ENCODE data around the gene TMEM204. TPM values are rescaled to one million over a fixed set of nuclear protein-coding genes. Genes with fewer than 3 reads are reported as not detected.

TMEM204 gene
- polyA plus RNA-seq, 3 donors, result 0.09 to 1.5 (median 1.3) TPM

GRCh38 chr16:1525871-1526607 is 7.4 kb upstream of the TMEM204 start:
- Mint-ChIP-seq H3K27me3 (ENCODE audit: low read depth in 3 of 3) (peaks cover 2 to 8% (median 6%) of the 10 kb centered on the region in 3 donors), H3K9me3 (peaks cover 0 to 2% (median 0%) of the 10 kb centered on the region in 7 donors), H3K4me3 (peak overlapping the region in 1 of 2 donors; percentile 20), H3K4me1 (peaks cover 2% of the 10 kb centered on the region), H3K36me3 (no peaks in the 10 kb centered on the region), H3K27ac (no peak overlapping the region)
- no peak for DNase-seq
- Histone ChIP-seq H3K4me2 (replicated peaks; ENCODE audit: extremely low read depth, low read length, poor library complexity, severe bottlenecking) (no peak overlapping the region), H3K36me3 (replicated peaks in 1 of 2; ENCODE audit: control insufficient read depth in 1 of 2, insufficient read depth in 2 of 2, low read length in 2 of 2) (no peaks in the 10 kb centered on the region), H3K4me1 (ENCODE audit: control insufficient read depth in 1 of 2, insufficient read depth in 2 of 2, low read length in 2 of 2) (no peaks in the 10 kb centered on the region), H3K79me2 (ENCODE audit: insufficient read depth, low read length) (no peaks in the 10 kb centered on the region), H4K20me1 (ENCODE audit: insufficient read depth, low read length) (no peaks in the 10 kb centered on the region), H3K9me3 (replicated peaks in 1 of 2; ENCODE audit: control insufficient read depth in 1 of 2, insufficient read depth in 1 of 2, low read length in 2 of 2) (no peaks in the 10 kb centered on the region), H3K27me3 (ENCODE audit: control insufficient read depth in 2 of 2, insufficient read depth in 2 of 2, low read length in 2 of 2) (no peaks in the 10 kb centered on the region), H2AFZ (ENCODE audit: insufficient read depth, low read depth, low read length, poor library complexity, severe bottlenecking) (no peak overlapping the region), H3K9ac (ENCODE audit: insufficient read depth, low read length, poor library complexity, severe bottlenecking) (no peak overlapping the region), H3K27ac (ENCODE audit: low read depth in 1 of 2, low read length in 2 of 2) (no peak overlapping the region), H3K4me3 (replicated peaks in 1 of 3; ENCODE audit: low read depth in 2 of 3, low read length in 3 of 3) (no peak overlapping the region)
- WGBS (ENCODE audit: insufficient coverage), result 84% methylated on average over 39 of the region's 44 CpGs
- intact Hi-C loops (cut with micrococcal nuclease), result no loop called here
- no peak for TF ChIP-seq CTCF (IDR thresholded peaks at IDR 0.05)

- WGBS (ENCODE audit: insufficient coverage), result 63% methylated on average over 34 of the region's 38 CpGs
- Mint-ChIP-seq H3K27me3 (ENCODE audit: low read depth in 3 of 3) (peaks cover 2 to 8% (median 6%) of the 10 kb centered on the region in 3 donors), H3K9me3 (peaks cover 0 to 3% (median 0%) of the 10 kb centered on the region in 7 donors), H3K4me3 (no peak overlapping the region), H3K4me1 (peaks cover 2% of the 10 kb centered on the region), H3K27ac (no peak overlapping the region), H3K36me3 (no peaks in the 10 kb centered on the region)
- H3K4me1 ChIP-seq (ENCODE audit: control insufficient read depth in 1 of 2, insufficient read depth in 2 of 2, low read length in 2 of 2), result no peaks in the 10 kb centered on the region
- H3K27me3 ChIP-seq (ENCODE audit: control insufficient read depth in 2 of 2, insufficient read depth in 2 of 2, low read length in 2 of 2), result peaks cover 0 to under 1% of the 10 kb centered on the region in 2 donors
- DNase-seq, result no peak
- TF ChIP-seq CTCF (IDR thresholded peaks at IDR 0.05), result no peak
- H4K20me1 ChIP-seq (ENCODE audit: insufficient read depth, low read length), result no peaks in the 10 kb centered on the region
- no peak overlapping the region for H3K27ac ChIP-seq (ENCODE audit: low read depth in 1 of 2, low read length in 2 of 2)
- H2AFZ ChIP-seq (ENCODE audit: insufficient read depth, low read depth, low read length, poor library complexity, severe bottlenecking), result peak overlapping the region; percentile 30
- H3K36me3 ChIP-seq (replicated peaks in 1 of 2; ENCODE audit: control insufficient read depth in 1 of 2, insufficient read depth in 2 of 2, low read length in 2 of 2), result no peaks in the 10 kb centered on the region
- no peaks in the 10 kb centered on the region for H3K9me3 ChIP-seq (replicated peaks in 1 of 2; ENCODE audit: control insufficient read depth in 1 of 2, insufficient read depth in 1 of 2, low read length in 2 of 2)
- H3K79me2 ChIP-seq (ENCODE audit: insufficient read depth, low read length), result no peaks in the 10 kb centered on the region
- H3K4me3 ChIP-seq (replicated peaks in 1 of 3; ENCODE audit: low read depth in 2 of 3, low read length in 3 of 3), result no peak overlapping the region
- no peak overlapping the region for H3K9ac ChIP-seq (ENCODE audit: insufficient read depth, low read length, poor library complexity, severe bottlenecking)
- intact Hi-C loops (cut with micrococcal nuclease), result no loop called here
- no peak overlapping the region for H3K4me2 ChIP-seq (replicated peaks; ENCODE audit: extremely low read depth, low read length, poor library complexity, severe bottlenecking)
Measured at GRCh38 chr16:1526608-1527555, 6.6 kb upstream of the TMEM204 start.

Measured in CD14-positive monocyte (primary cell).